ENCODE data around the gene PCK1. TPM values are rescaled to one million over a fixed set of nuclear protein-coding genes. Genes with fewer than 3 reads are reported as not detected.

The PCK1 gene
- total and polyA plus RNA-seq, 2 of the 13 experiments (the other 11 are each of a cell fraction or from before 2014, with no cell fraction given) = 6.5 to 12.6 TPM

DNA sequence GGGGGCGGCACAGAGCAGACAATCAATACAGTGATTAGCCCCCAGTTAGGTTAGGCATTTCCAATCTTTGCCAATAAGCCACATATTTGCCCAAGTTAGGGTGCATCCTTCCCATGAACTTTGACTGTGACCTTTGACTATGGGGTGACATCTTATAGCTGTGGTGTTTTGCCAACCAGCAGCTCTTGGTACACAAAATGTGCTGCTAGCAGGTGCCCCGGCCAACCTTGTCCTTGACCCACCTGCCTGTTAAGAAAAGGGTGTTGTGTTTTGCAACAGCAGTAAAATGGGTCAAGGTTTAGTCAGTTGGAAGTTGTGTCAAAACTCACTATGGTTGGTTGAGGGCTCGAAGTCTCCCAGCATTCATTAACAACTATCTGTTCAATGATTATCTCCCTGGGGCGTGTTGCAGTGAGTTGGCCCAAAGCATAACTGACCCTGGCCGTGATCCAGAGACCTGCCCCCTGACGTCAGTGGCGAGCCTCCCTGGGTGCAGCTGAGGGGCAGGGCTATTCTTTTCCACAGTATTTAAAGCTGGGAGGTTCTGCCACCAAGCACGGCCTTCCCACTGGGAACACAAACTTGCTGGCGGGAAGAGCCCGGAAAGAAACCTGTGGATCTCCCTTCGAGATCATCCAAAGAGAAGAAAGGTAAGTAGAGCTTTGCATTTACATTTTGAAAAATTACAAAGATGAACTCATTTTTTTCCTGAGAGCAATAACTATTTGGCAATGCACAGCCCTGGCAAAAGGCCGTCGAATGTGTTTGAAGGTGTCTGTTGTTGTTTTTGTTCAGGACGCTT, at the start of gene PCK1 (continued):
- TF ChIP-seq, protein P1, sequence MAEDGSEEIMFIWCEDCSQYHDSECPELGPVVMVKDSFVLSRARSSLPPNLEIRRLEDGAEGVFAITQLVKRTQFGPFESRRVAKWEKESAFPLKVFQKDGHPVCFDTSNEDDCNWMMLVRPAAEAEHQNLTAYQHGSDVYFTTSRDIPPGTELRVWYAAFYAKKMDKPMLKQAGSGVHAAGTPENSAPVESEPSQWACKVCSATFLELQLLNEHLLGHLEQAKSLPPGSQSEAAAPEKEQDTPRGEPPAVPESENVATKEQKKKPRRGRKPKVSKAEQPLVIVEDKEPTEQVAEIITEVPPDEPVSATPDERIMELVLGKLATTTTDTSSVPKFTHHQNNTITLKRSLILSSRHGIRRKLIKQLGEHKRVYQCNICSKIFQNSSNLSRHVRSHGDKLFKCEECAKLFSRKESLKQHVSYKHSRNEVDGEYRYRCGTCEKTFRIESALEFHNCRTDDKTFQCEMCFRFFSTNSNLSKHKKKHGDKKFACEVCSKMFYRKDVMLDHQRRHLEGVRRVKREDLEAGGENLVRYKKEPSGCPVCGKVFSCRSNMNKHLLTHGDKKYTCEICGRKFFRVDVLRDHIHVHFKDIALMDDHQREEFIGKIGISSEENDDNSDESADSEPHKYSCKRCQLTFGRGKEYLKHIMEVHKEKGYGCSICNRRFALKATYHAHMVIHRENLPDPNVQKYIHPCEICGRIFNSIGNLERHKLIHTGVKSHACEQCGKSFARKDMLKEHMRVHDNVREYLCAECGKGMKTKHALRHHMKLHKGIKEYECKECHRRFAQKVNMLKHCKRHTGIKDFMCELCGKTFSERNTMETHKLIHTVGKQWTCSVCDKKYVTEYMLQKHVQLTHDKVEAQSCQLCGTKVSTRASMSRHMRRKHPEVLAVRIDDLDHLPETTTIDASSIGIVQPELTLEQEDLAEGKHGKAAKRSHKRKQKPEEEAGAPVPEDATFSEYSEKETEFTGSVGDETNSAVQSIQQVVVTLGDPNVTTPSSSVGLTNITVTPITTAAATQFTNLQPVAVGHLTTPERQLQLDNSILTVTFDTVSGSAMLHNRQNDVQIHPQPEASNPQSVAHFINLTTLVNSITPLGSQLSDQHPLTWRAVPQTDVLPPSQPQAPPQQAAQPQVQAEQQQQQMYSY (CRISPR knock-in tag; IDR thresholded peaks at IDR 0.05) = 0 out of 2 replicates have a peak, but pooled peaks have one; percentile 52
- TF ChIP-seq NBN (conservative IDR thresholded peaks at IDR 0.05) (no peak), ZNF235 (CRISPR knock-in tag; IDR thresholded peaks at IDR 0.05; ENCODE audit: borderline replicate concordance) (no peak), KDM3A (CRISPR knock-in tag; IDR thresholded peaks at IDR 0.05; ENCODE audit: low read depth) (peak; percentile 91; the same call in 1 of the 2 replicates), ZFP62 (CRISPR knock-in tag; IDR thresholded peaks at IDR 0.05) (no peak), KLF12 (CRISPR knock-in tag; IDR thresholded peaks at IDR 0.05; ENCODE audit: borderline replicate concordance) (peak; percentile 23; the same call in 1 of the 2 replicates), ZNF839 (CRISPR knock-in tag; IDR thresholded peaks at IDR 0.05; ENCODE audit: borderline replicate concordance) (no peak), ZNF232 (CRISPR knock-in tag; IDR thresholded peaks at IDR 0.05; ENCODE audit: borderline replicate concordance) (peak; percentile 91; the same call in 1 of the 2 replicates), MIER3 (CRISPR knock-in tag; IDR thresholded peaks at IDR 0.05; ENCODE audit: borderline replicate concordance) (peak; percentile 93), XRCC5 (optimal IDR thresholded peaks at IDR 0.05; ENCODE audit: low read length) (peak; percentile 64), MEIS1 (CRISPR knock-in tag; IDR thresholded peaks at IDR 0.05; ENCODE audit: borderline replicate concordance) (peak; percentile 93), TCF12 (IDR thresholded peaks at IDR 0.05) (no peak), TCF12 (CRISPR knock-in tag; IDR thresholded peaks at IDR 0.05) (peak; percentile 99), CCDC6 (CRISPR knock-in tag; IDR thresholded peaks at IDR 0.05) (0 out of 2 replicates have a peak, but pooled peaks have one; percentile 67), MXD4 (CRISPR knock-in tag; IDR thresholded peaks at IDR 0.05) (no peak), ZNF367 (CRISPR knock-in tag; IDR thresholded peaks at IDR 0.05; ENCODE audit: borderline replicate concordance) (no peak), ZNF546 (CRISPR knock-in tag; conservative IDR thresholded peaks at IDR 0.05) (peak; percentile 56; the same call in 1 of the 2 replicates), SYNCRIP (IDR thresholded peaks at IDR 0.05; ENCODE audit: insufficient read depth, low read depth, low read length) (no peak)
- TF ChIP-seq, protein P2, sequence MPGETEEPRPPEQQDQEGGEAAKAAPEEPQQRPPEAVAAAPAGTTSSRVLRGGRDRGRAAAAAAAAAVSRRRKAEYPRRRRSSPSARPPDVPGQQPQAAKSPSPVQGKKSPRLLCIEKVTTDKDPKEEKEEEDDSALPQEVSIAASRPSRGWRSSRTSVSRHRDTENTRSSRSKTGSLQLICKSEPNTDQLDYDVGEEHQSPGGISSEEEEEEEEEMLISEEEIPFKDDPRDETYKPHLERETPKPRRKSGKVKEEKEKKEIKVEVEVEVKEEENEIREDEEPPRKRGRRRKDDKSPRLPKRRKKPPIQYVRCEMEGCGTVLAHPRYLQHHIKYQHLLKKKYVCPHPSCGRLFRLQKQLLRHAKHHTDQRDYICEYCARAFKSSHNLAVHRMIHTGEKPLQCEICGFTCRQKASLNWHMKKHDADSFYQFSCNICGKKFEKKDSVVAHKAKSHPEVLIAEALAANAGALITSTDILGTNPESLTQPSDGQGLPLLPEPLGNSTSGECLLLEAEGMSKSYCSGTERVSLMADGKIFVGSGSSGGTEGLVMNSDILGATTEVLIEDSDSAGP (CRISPR knock-in tag; IDR thresholded peaks at IDR 0.05; ENCODE audit: borderline replicate concordance) = peak; percentile 71
- TF ChIP-seq, protein P3, sequence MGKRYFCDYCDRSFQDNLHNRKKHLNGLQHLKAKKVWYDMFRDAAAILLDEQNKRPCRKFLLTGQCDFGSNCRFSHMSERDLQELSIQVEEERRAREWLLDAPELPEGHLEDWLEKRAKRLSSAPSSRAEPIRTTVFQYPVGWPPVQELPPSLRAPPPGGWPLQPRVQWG (CRISPR knock-in tag; IDR thresholded peaks at IDR 0.05; ENCODE audit: borderline replicate concordance, low read depth) = 0 out of 2 replicates have a peak, but pooled peaks have one; percentile 80
- TF ChIP-seq, protein P4, sequence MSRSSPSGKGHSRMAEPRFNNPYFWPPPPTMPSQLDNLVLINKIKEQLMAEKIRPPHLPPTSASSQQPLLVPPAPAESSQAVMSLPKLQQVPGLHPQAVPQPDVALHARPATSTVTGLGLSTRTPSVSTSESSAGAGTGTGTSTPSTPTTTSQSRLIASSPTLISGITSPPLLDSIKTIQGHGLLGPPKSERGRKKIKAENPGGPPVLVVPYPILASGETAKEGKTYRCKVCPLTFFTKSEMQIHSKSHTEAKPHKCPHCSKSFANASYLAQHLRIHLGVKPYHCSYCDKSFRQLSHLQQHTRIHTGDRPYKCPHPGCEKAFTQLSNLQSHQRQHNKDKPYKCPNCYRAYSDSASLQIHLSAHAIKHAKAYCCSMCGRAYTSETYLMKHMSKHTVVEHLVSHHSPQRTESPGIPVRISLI (CRISPR knock-in tag; IDR thresholded peaks at IDR 0.05; ENCODE audit: borderline replicate concordance) = peak; percentile 76; the same call in 1 of the 2 replicates
